Frontal cortex (tissue), 4 donors: ENCODE data around the gene USP48. TPM values are rescaled to one million over a fixed set of nuclear protein-coding genes. Genes with fewer than 3 reads are reported as not detected.
"Not testable (repeated sequence)": the region's sequence is repeated elsewhere in the genome, so short reads cannot be mapped to it uniquely, and the experiment has no call there.

Experiments
- DNase-seq, 2 donors: peaks; one replicate each; pipeline ENCODE4 v3.0.0; 2012; ENCODE audit warnings: low spot score in 2 of 2
- FAIRE-seq: peaks from 2 replicates; lab custom pipeline; 2012; peaks lifted over from hg19 to GRCh38; lab: Jason Lieb, UNC
- total RNA-seq: library from RNA; depleted of rRNA; stranded (reverse); fragments of >200 nt; gene quantifications from one replicate; pipeline ENCODE4 v1.2.3, GENCODE V29; 2014
- donor health status: control.
- donor health status: control.
- donor health status: control.

USP48 gene
- total RNA-seq: 58.7 TPM

GRCh38 chr1:21782868-21783678 lies at the start of gene USP48:
Gene USP48, minus strand, starts transcription at chr1:21783149. Its CDS starts 192 bp downstream, at chr1:21782957.
- FAIRE-seq: no peak
- peak; percentile 86 to 91 for DNase-seq

GRCh38 chr1:21831454-21831970 lies 48.6 kb upstream of the USP48 start:
- FAIRE-seq (no peak), DNase-seq (no peak)

- no peak for FAIRE-seq
- no peak for DNase-seq
These were observed 48.0 kb upstream of the USP48 start for GRCh38 chr1:21830792-21831453.

GRCh38 chr1:21829294-21829693 lies 46.3 kb upstream of the USP48 start:
- FAIRE-seq: no peak
- no peak for DNase-seq

GRCh38 chr1:21828506-21829210 lies 45.7 kb upstream of the USP48 start:
- DNase-seq (no peak), FAIRE-seq (no peak)

GRCh38 chr1:21828075-21828474 lies 45.1 kb upstream of the USP48 start:
- FAIRE-seq (no peak), DNase-seq (no peak)

GRCh38 chr1:21827141-21827679 lies 44.3 kb upstream of the USP48 start:
- no peak for DNase-seq
- FAIRE-seq: no peak

- not testable (repeated sequence) for FAIRE-seq, DNase-seq
These were observed 43.7 kb upstream of the USP48 start for GRCh38 chr1:21826694-21827093.

GRCh38 chr1:21825393-21825792 lies 42.4 kb upstream of the USP48 start:
- FAIRE-seq: no peak
- DNase-seq: no peak

- DNase-seq: no peak
- FAIRE-seq: no peak
These were observed 42.0 kb upstream of the USP48 start for GRCh38 chr1:21824926-21825325.

GRCh38 chr1:21823980-21824702 lies 41.2 kb upstream of the USP48 start:
- FAIRE-seq: no peak
- no peak for DNase-seq

GRCh38 chr1:21823206-21823979 lies 40.4 kb upstream of the USP48 start:
- FAIRE-seq (no peak), DNase-seq (no peak)

- FAIRE-seq (no peak), DNase-seq (no peak)
These were observed 39.4 kb upstream of the USP48 start for GRCh38 chr1:21822349-21822748.

GRCh38 chr1:21821385-21822019 lies 38.6 kb upstream of the USP48 start:
- no peak for FAIRE-seq
- DNase-seq: no peak

- no peak for DNase-seq
- FAIRE-seq: no peak
These were observed 37.8 kb upstream of the USP48 start for GRCh38 chr1:21820597-21821232.

GRCh38 chr1:21818656-21819055 lies 35.7 kb upstream of the USP48 start:
- DNase-seq (no peak), FAIRE-seq (no peak)

GRCh38 chr1:21816602-21817302 lies 33.8 kb upstream of the USP48 start:
- DNase-seq (peak in 1 of 2 donors; percentile 13), FAIRE-seq (no peak)
